ENCODE measurements around the gene PLXDC1.

- TF ChIP-seq CTCF (conservative IDR thresholded peaks at IDR 0.05 in 1 of 2, IDR thresholded peaks at IDR 0.05 in 1 of 2; ENCODE audit: low read depth in 1 of 2, low read length in 2 of 2) (no peak), EZH2 (IDR thresholded peaks at IDR 0.05; ENCODE audit: low read length, missing control alignments) (no peak)
These were observed 46.8 kb downstream of the PLXDC1 start for GRCh38 chr17:39104657-39105056.

All from fibroblast of lung (primary cell).